HG03558 (cell line): ENCODE results near the gene TAAR8.
"Not testable (repeated sequence)": the region's sequence is repeated elsewhere in the genome, so short reads cannot be mapped to it uniquely, and the experiment has no call there.

Source experiments
- ATAC-seq: cut with Tn5 transposase; IDR thresholded peaks from one replicate; pipeline ENCODE4 v1.9.1; 2021; ENCODE audit warnings: moderate number of reproducible peaks; ENCODE audit not compliant: unreplicated experiment; ENCODE audit errors: extremely low read depth

TAAR8 gene

GRCh38 chr6:132537977-132538376, 14.5 kb upstream of the TAAR8 start, which contains the start of gene TAAR9:
TAAR9 (plus strand) TSS chr6:132538277; CDS start chr6:132538290, 13 bp downstream.
- no peak for ATAC-seq

- no peak for ATAC-seq
Measured at GRCh38 chr6:132544826-132545225, 7.6 kb upstream of the TAAR8 start.

- ATAC-seq = no peak
Measured at GRCh38 chr6:132548746-132549463, 3.6 kb upstream of the TAAR8 start.

- ATAC-seq = no peak
Measured at GRCh38 chr6:132551214-132551613, 1.3 kb upstream of the TAAR8 start.

- ATAC-seq = not testable (repeated sequence)
Measured at GRCh38 chr6:132560087-132560486, 7.6 kb downstream of the TAAR8 start.

- no peak for ATAC-seq
Measured at GRCh38 chr6:132566404-132566803, 13.9 kb downstream of the TAAR8 start.

GRCh38 chr6:132567566-132567965, 15.1 kb downstream of the TAAR8 start:
- ATAC-seq = no peak

GRCh38 chr6:132568611-132569010, 16.1 kb downstream of the TAAR8 start:
- ATAC-seq = no peak

- no peak for ATAC-seq
Measured at GRCh38 chr6:132569170-132569569, 16.7 kb downstream of the TAAR8 start.

- ATAC-seq = no peak
Measured at GRCh38 chr6:132570221-132570777, 17.8 kb downstream of the TAAR8 start, which contains the start of gene TAAR6. TAAR6 (plus strand) TSS chr6:132570322; CDS start chr6:132570322, 0 bp downstream.

- no peak for ATAC-seq
Measured at GRCh38 chr6:132571774-132572173, 19.3 kb downstream of the TAAR8 start.

GRCh38 chr6:132584698-132585097, 32.2 kb downstream of the TAAR8 start:
- no peak for ATAC-seq

GRCh38 chr6:132587424-132587823, 35.0 kb downstream of the TAAR8 start:
- no peak for ATAC-seq

- no peak for ATAC-seq
Measured at GRCh38 chr6:132589454-132589853, 37.0 kb downstream of the TAAR8 start, which contains the start of gene TAAR5. TAAR5 (minus strand) TSS chr6:132589741; CDS start chr6:132589686, 55 bp downstream.

GRCh38 chr6:132590362-132590761, 37.9 kb downstream of the TAAR8 start:
- ATAC-seq = no peak

- no peak for ATAC-seq
Measured at GRCh38 chr6:132592855-132593254, 40.4 kb downstream of the TAAR8 start.

GRCh38 chr6:132596201-132596600, 43.7 kb downstream of the TAAR8 start:
- no peak for ATAC-seq

GRCh38 chr6:132598473-132598872, 46.0 kb downstream of the TAAR8 start:
- peak; percentile 73 for ATAC-seq

- ATAC-seq = not testable (repeated sequence)
Measured at GRCh38 chr6:132600900-132601299, 48.4 kb downstream of the TAAR8 start.
